Cardiac fibroblast (primary cell): ENCODE results near the gene DPF3.

Experiments
- DNase-seq, 2 donors: peaks; one replicate each; pipeline versions ENCODE4 v3.0.0 to v3.0.0-alpha.2; 2010; ENCODE audit warnings: low read depth in 2 of 2
- H3K4me3 ChIP-seq, 2 donors: replicated peaks in 1 of 2; 1 replicate in 1 of 2; 2 replicates in 1 of 2; pipeline ENCODE4 v1.5.1; 2011; ENCODE audit warnings: low read depth in 2 of 2, low read length in 2 of 2, mild to moderate bottlenecking in 2 of 2, moderate library complexity in 1 of 2
- CTCF ChIP-seq: IDR thresholded peaks from one replicate; pipeline ENCODE4 v1.5.1; 2011; ENCODE audit warnings: low read depth, mild to moderate bottlenecking, low read length, inconsistent platforms

The DPF3 gene

DNA sequence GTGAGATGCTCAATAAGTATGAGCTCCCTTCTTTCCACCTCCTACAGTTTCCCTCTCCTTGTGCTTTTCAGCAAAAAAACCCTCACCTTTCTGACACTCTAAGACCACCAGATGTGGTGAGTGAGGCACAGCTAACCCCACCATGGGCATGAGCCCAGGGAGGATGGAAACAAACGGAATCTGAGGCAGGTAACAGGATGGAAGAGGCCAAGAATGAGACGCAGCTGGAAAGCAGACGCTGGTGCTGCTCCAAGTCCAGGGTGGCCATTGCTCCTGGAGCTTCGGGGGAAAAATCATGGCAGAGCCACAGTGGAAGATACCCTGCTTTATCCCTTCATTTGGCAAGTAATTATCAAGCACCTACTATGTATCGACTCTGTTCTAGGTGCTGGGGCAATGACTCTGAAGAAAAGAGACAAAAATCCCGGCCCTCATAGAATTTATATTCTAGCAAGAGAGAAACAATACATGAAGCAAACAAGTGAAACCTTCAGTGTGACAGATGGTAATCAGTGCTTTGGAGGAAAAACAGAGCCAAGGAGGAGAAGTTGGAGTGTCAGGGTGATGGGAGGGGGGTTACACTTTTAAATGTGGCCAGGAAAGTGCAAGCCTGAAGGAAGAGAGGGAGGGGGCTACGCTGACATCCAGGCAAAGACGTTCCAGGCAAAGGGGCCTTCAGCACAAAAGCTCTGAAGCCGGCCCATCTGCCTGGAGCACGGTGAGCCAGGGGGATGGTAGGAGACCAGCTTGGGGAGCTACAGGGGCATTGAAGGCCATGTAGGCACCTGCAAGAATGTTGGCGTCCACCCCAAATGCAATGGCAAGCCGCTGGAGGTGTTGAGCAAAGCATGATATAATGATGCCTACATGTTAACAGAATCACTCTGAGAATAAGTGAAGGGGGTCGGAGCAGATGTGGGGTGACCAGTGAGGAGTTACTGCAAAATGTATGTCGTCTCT is 154.2 kb downstream of the DPF3 start:
- no peak for DNase-seq
- TF ChIP-seq CTCF = no peak
- H3K4me3 ChIP-seq = no peak overlapping the region

DNA sequence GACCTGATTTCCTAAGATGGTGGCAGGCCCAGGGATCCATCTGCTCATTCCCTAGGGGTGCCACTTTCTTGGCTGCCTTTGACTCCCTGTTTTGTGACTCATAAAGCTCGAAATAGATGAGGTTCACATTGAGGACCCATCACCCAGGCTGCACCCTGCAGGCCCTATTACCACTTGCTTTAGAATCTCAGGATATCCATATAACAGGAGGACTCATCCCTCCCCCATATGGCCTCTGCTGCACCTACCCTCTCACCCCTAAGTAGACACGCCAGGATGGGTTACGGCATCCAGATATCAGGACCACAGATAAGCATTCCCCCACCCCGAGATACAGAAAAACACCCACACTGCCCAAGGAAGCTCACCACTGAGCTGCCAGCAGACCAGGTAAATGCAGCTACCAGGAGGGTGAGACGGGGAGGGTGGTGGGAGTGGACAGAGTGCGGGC is 155.7 kb downstream of the DPF3 start:
- TF ChIP-seq CTCF = no peak
- DNase-seq = peak in 1 of 2 donors; percentile 22
- no peak overlapping the region for H3K4me3 ChIP-seq

GRCh38 chr14:72737560-72737943 is 156.3 kb downstream of the DPF3 start:
- H3K4me3 ChIP-seq = no peak overlapping the region
- DNase-seq = no peak
- no peak for TF ChIP-seq CTCF

GRCh38 chr14:72736786-72737559 is 156.9 kb downstream of the DPF3 start:
- no peak for DNase-seq
- H3K4me3 ChIP-seq = no peak overlapping the region
- no peak for TF ChIP-seq CTCF

DNA sequence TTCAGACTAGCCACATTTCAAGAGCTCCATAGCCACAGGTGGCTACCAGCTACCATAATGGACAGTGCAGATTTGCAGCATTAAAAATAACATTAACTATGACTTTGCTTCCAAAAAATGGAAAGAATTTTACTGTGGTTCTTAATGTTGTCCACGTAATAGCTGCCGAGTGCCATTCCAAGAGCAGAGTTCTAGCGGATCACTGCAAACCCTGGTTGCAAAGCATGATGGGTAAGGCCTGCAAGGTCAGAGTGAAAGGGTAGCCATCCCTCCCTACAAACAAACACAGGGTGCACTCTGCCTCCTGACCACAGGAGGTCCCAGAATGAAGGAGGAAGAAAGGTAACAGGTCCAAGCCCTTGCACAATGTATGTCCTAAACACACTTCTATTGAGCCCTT is 157.6 kb downstream of the DPF3 start:
- peak; percentile 10 for TF ChIP-seq CTCF
- no peak overlapping the region for H3K4me3 ChIP-seq
- peak; percentile 10 to 52 for DNase-seq

DNA sequence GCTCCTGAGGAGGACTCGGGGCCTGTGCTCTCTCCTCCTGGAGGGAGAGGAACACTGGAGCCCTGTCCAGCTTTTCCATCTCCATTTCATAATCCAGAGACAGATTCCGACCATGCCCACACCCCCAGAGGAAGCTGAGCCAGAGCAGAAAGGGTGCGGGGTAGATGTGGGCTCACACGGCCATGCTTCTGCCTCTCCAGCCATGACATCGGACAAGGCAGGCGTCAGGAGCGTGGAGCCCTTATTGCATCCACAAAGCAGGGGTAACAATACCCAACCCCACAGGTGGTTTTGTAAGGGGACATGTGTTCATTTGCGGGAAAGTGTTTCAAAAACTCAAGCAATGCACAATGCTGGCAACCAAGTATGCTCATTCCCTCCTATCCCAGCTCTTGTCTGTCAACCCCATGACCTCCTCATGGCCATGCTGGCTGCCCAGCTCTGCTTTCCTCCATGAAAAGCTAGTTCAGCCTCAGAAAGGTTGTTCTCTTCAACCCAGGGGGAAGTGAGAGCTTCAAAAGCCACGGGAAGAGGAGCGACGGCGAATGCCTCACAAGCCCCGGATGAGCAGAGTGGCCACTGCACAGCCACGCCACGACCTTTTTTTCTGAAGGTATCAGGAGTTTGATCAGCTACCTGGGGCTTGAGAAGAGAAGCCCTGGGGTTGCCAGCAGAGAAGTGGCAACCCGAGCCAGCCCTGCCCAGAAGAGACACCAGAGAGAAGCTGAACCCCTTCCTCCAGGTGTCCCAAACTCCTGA is 161.7 kb downstream of the DPF3 start:
- no peak for DNase-seq
- TF ChIP-seq CTCF = no peak

More for the DNA sequence above, 161.7 kb downstream of the DPF3 start:
- H3K4me3 ChIP-seq = no peak overlapping the region
